HG03108 (cell line): Measurements from ENCODE around the gene SLC30A2.
A peak's percentile ranks its signal among the peaks of the same experiment; 100 is the strongest.

Source experiments
- ATAC-seq: cut with Tn5 transposase; IDR thresholded peaks from one replicate; pipeline ENCODE4 v1.9.1; 2021; ENCODE audit warnings: moderate library complexity; ENCODE audit not compliant: unreplicated experiment

Gene SLC30A2

GRCh38 chr1:26041978-26042377, 3.9 kb downstream of the SLC30A2 start:
- no peak for ATAC-seq

- ATAC-seq = no peak
Observed at GRCh38 chr1:26041401-26041800, 4.5 kb downstream of the SLC30A2 start.

DNA sequence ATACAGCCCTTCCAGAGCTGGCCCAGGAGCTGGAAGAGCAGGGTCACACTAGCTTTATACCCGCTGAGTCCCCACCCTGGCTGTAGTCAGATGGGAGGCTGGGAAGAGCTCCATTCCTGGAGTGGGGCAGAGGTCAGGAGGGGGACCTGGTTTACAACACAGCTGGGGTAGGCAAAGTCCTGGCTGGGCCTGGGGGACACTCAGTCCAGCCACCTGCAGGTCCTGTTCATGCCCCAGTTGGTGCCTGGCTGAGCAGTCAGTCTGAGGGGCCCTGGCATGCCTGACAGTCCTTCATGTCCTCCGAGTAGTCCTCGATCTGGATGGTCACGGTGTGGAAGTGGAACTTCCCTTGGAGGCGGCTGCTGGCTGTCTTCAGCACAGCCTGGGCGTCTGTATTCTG, 7.0 kb downstream of the SLC30A2 start:
- ATAC-seq = no peak

DNA sequence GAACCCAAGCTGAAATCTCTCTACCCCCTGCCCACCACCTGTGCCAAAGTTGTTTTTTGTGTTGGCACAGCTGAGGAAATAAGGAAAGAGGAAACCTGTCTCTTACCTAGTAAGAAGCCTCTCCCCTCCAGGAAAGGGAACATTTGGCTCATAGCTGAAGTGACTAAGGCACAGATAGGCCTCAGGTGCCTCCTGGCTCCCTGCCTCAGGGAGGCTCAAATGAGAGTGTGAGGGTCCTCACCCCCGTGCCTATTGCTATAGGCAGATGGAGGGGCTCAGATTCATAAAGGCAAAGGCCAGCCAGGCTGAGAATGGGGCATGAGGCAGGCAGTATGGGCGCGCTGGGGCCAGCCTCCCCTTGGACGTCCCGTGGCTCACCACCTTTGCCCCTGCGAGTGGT, 7.4 kb downstream of the SLC30A2 start:
- no peak for ATAC-seq

- no peak for ATAC-seq
Observed at GRCh38 chr1:26037904-26038303, 8.0 kb downstream of the SLC30A2 start.

- ATAC-seq = no peak
Observed at GRCh38 chr1:26036756-26037281, 9.1 kb downstream of the SLC30A2 start.

DNA sequence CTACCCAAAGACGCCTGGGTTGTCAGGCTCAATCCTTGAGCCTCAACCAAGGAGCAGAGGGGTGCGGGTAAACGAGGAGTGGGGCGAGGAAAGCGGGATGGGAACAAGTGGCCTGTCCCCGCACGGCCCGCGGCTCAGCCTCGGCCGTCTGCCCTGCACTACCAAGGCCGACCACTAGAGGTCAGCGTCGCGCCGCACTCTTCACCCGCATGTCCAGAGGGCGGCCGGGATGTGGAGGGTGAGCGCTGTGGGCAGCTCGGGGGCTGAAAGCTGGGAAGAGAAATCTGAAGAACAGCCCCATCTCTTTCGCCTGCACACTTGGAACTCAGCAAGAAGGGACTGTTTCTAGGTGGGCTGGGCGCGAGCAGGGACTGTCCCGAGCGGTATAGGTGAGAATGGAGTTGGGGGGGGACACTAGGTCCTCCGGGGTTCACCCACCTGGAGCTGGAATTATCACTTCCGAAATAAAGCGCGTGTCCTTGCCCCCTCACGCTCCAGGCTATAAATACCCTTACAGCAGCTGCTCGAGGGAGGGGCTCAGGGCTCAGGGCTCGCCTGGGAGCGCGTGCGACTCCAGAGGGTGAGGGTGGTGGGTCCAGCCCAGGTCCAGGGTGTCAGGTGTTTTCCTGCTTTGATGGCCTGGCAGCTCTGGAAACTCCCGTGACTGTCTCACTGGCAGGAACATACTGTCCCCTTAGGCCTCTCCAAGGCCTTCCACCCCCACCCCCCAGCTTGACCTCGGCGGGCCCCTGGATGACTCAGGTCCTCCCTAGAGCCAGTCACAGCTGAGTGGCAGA, 9.8 kb downstream of the SLC30A2 start:
- ATAC-seq = peak; percentile 64

DNA sequence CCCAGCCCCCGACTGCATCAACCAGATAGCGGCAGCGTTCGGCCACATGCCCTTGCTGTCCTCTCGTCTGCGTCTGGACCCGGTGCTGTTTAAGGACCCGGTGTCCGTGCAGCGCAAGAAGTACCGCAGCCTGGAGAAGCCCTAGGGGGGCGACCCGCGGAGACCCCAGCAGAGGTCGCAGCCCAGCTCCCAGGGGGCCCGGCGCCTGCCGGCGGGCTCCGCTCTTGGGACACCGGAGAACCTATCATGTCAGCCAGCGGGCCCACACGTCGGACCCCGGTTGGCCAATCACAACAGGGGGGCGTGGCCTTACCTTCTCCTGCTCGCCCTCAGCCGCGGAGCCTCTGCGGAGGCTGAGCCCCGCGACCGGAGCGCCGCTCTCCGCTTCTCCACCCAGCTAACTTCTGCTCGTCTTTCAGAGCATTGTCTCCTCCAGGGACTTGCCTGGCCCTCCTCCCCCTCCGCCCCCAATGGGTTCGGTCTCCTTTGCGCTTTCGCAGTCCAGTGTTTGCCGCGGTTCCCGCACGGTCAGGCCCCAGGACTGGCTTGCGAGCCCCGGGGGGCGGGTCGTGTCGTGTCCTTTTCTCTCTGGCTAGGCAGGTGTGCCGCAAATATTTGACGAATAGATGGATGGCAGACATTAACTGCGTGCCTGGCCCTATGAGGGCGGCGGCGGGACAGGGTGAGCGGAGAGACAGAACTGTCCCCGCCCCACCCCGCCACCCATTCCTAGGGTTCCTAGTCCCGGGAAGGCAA, 10.5 kb downstream of the SLC30A2 start:
- peak; percentile 80 for ATAC-seq

GRCh38 chr1:26034504-26035202, 11.3 kb downstream of the SLC30A2 start:
- ATAC-seq = no peak

- ATAC-seq = no peak
Observed at GRCh38 chr1:26032656-26033357, 13.1 kb downstream of the SLC30A2 start.

- ATAC-seq = no peak
Observed at GRCh38 chr1:26031611-26032220, 14.2 kb downstream of the SLC30A2 start.

DNA sequence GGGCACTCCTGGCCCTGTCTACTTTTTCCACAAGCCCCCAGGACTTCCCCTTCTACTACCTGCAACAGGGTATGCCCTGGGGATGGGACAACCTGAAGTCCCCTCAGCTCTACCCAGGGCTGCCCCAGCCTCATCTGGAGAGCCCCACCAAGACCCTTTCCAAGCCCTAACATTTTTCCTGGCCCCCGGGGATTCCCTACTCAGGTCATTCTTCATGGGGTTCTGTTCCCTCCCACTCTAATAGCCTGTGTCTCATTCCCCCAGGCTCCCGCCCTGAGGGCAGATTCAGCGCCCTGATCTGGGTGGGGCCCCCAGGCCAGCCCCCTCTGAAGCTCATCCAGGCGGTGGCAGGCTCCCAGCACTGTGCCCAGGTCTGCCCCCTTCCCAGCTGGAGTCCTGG, 14.7 kb downstream of the SLC30A2 start:
- ATAC-seq = no peak

DNA sequence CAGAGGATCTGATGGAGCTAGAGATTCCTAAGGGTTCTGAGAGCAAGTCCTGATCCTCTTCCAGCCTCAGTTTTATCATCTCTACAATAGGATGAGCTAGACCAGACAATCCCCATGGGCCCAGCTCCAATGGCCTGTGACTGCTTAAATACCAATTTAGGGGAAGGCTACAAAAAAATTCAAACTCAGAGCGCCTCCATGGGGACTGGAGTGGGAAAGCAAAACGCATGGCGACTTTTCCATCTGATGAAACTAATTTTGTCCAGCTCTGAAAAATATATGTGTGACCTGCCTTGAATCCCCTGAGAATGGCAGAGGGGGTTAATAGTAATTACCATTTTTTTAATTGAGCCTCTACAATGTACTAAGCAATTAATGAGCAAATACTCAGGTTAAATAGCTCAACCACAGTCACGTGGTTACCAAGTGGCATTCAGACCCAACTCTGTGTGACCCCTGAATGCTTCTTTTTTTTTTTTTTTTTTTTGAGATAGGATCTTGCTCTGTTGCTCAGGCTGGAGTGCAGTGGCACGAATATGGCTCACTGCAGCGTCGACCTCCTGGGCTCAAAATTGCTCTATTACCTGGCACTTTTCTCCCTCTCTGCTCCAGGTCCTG, 15.9 kb downstream of the SLC30A2 start:
- no peak for ATAC-seq

- no peak for ATAC-seq
Observed at GRCh38 chr1:26029054-26029863, 16.7 kb downstream of the SLC30A2 start.

GRCh38 chr1:26028490-26028980, 17.4 kb downstream of the SLC30A2 start:
- no peak for ATAC-seq

GRCh38 chr1:26027716-26028489, 18.0 kb downstream of the SLC30A2 start:
- ATAC-seq = no peak

DNA sequence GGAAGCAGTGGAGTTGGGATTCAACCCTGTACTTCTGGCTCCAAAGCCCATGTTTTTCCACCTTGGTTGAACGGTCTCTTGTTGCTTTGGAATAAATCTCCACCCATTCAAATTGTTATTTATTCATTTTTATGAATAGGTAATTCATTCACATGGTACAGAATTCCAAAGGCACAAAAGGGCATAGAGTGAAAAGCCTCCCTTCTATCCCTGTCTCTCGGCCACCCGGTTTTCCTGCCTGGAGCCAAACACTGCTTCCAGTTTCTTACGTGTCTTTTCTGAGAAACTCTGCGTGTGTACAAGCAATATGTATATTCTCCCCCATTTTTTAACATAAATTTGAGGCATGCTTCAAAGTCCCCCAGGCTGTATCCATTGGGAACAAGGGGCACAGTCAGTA, 20.4 kb downstream of the SLC30A2 start:
- ATAC-seq = no peak

- ATAC-seq = no peak
Observed at GRCh38 chr1:26025060-26025459, 20.9 kb downstream of the SLC30A2 start.
